Measurements from ENCODE around the gene KCNQ4.

KCNQ4 gene

DNA sequence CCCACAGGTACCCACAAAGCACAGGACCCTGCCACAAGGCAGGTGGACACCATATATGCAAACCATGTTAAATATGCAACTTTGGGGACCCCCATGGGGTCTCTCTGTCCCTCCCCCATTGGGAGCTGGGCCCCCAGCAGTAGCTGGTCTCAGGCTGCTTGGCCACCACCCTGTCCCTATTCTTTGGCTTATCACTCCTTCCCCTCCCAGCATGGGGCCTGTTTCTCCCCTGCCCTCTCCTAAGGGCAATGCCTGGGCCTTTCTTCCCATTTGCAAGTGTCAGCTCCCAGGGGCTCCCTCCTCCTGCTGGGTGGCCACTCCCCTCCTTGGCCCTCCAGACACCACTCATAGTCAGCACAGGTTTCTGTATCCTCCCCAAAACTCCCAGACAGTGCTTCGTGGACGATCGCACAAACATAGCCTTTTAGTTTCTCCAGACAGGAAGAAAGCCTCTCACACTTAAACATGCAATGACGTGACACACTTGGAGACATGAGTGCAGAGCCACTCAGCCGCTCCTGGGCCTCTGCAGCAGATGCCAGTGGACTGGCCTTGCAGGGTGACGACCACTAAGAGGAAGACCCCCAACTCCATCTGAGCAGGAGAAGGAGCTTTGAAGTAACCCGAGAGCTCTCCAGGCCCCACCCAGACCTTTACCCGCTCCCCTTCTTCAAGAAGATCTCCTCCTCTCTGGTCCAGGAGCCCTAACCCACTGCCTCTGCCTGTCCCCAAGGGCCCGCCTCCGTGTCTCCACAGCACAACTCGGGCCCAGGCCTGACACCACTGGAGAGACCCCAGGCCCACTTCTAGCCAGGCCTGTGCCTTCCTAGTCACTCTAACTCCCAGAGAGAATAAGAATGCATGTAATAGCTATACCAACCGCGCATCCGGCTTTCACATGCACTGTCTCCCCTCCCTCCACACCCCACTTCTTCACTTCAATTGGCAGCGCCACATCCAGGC, 55.7 kb downstream of the KCNQ4 start:
- DNase-seq, result no peak

DNA sequence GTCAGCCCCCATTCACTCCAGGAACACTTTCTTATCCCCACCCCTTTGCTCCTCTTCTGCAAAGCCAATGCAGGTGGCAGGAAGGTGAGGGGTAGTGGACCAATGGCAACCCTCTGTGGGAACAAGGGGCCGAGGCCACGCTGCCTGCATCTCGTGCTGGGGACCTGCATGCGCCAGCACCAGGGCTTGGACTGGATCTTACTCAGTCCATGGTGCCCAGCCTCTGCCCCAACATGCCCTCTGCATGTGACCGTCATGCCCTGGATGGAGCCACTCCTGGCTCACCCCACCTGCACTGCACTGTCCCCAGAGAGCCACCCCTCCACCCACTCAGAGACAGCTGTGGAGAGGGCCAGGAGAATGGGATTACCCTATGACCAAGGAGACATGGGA, 56.4 kb downstream of the KCNQ4 start:
- no peak for DNase-seq

GRCh38 chr1:40840526-40841323, 57.1 kb downstream of the KCNQ4 start:
- no peak for DNase-seq

- no peak for DNase-seq
Measured at GRCh38 chr1:40841602-40842001, 58.0 kb downstream of the KCNQ4 start.

DNA sequence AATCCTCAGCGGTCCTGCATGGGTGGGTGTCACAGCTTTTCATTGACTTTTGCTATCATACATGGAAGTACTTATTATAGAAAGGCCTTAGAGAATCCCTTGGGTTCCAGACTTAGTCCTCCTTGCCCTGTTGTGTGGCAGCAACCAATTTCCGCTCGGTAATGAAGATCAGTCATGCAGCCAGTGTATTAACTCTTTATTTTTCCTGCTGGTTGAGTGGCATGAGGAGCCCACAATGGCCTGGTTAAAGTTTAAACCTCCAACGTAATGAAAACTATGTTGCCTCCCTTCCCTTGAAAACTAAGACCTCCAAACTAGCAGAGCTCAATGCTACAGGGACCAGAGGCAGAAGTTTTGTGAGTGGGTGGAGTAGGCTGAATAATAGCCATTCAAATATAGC, 58.6 kb downstream of the KCNQ4 start:
- DNase-seq, result no peak

GRCh38 chr1:40842691-40843090, 59.1 kb downstream of the KCNQ4 start:
- no peak for DNase-seq

DNA sequence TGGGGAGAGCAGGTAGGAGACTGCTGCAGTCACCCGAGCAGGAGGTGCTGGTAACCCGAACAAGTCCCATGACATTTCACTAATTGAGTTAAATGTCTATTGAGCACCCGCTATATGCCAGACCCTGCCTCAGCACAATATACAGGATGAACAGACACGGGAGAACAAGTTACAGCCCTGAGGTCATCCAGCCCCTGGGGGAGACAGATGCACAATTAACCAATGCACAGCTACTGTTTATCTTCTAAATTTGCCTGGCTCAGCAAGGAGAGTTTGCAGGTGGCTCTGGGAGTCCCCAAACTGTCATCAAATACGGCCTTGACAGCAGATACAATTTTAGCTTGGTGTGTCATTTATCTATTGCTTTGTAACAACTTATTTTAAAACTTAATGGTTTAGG, 60.5 kb downstream of the KCNQ4 start:
- no peak for DNase-seq

GRCh38 chr1:40844887-40845878, 61.6 kb downstream of the KCNQ4 start:
- no peak for DNase-seq

GRCh38 chr1:40845895-40846294, 62.3 kb downstream of the KCNQ4 start:
- no peak for DNase-seq

GRCh38 chr1:40847023-40847745, 63.6 kb downstream of the KCNQ4 start:
- no peak for DNase-seq

GRCh38 chr1:40848530-40849189, 65.1 kb downstream of the KCNQ4 start:
- peak in 39 of 56 donors; percentile 4 to 66 (median 26) for DNase-seq

- DNase-seq, result peak in 47 of 56 donors; percentile 3 to 83 (median 40)
Measured at GRCh38 chr1:40849801-40850592, 66.4 kb downstream of the KCNQ4 start.

- no peak for DNase-seq
Measured at GRCh38 chr1:40851643-40852042, 68.1 kb downstream of the KCNQ4 start.

DNA sequence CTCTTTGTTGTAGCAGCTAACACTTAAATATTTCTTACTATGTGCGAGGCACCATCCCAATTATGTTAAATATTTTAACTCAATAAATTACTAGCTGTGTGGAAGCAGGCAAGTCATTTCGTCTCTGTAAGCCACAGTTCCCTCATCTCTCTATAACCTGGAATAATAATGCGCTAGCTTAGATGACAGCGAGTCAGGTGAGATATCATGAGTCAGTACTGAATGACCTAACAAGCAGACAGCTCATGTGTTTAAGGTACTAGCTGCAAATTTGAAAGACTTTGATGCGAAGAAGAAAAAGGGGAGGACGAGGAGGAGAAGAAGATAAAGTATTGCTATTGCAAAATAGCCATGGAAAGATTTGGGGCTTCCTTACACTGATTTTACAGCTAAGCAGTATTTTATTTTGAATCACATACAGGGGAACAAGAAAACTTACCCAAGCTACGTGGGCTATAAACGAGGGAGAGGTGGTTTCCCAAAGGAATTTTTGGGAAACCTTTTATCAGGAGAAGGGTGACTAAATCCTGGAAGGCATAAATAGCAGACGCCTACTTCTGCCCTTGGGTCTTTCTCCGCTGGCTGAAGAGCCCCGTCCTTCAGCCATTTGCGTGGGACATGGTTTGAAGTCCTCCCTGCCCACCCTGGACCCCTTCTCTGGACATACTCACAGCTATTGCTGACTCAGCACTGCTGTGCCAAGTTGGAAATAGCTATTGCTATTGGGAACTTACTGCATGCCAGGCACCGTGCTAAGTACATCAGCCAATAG, 69.7 kb downstream of the KCNQ4 start:
- no peak for DNase-seq

DNA sequence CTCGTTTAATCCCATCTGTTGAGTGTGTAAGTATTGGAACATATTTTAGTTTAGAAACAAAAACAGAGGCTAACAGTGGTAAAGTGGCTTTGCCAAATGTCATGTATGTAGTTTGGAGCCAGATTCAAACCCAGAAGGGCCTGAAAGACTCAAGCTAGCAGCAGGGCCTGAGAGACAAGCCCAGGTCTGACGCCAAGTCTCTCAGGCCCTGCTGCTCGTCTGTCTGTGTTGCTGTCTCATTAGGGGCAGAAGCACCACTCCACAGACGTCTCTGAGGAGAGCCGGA, 70.2 kb downstream of the KCNQ4 start:
- no peak for DNase-seq

- DNase-seq, result no peak
Measured at GRCh38 chr1:40855513-40855912, 71.9 kb downstream of the KCNQ4 start.

- no peak for DNase-seq
Measured at GRCh38 chr1:40856116-40856515, 72.5 kb downstream of the KCNQ4 start.

DNA sequence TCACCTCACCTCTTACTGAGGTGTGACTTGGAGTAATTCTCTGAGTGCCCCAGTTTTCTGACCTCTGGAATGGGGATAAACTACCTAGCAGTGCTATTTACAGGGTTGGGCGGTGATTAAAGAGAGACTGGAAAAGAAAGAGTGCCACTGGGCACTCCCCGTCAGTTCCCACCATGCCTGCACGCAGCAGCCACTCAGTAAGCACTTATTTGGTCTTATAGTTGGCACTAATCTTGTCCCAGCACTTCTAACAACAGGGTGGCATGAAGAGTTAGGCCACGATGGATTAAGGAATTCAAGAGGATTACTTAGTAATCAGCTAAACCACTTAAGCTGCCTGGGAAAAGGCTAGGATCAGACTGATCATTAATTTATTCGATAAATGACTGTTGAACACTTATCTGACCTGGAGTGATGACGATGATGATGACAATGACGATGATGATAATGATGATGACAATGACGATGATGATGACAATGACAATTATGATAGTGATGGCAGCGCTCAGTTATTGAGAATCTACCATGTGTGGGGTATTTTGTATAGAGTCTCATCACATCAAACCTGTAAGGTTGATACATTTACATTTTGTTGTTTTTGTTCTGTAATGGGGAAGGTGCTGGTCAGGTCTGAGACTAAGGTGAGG, 73.2 kb downstream of the KCNQ4 start:
- no peak for DNase-seq
